ENCODE data around the gene OR9A4. TPM values are rescaled to one million over a fixed set of nuclear protein-coding genes. Genes with fewer than 3 reads are reported as not detected.

The OR9A4 gene
- total and polyA plus RNA-seq, 10 of the 15 experiments (the other 5 are each of a cell fraction or from before 2014, with no cell fraction given): not detected

DNA sequence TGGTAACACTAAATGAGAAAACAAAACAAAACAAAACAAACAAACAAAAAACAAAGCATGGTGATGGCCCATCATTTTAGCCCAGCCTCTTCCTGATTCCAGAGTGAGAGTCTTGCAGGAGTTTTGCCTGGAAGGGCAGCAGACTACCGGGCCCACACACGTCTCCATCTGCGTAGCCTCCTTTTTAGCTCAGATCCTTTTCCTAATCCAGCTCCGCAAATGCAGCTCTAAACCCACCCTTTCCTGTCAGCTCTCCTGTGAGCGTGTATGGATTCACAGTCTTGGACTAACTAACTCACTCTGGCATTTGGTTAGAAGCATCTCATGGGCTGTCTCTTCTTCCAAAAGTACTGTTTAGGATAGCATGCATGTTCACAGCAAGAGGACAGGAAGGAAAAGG is 14.0 kb downstream of the OR9A4 start:
- TF ChIP-seq ATF7 (IDR thresholded peaks at IDR 0.05; ENCODE audit: low read depth) (no peak), ZZZ3 (IDR thresholded peaks at IDR 0.05; ENCODE audit: control insufficient read depth, insufficient read length, low read depth) (no peak), TARDBP (IDR thresholded peaks at IDR 0.05; ENCODE audit: borderline replicate concordance) (no peak), BCLAF1 (IDR thresholded peaks at IDR 0.05) (no peak), ASH2L (IDR thresholded peaks at IDR 0.05; ENCODE audit: borderline replicate concordance, low read depth) (no peak), JUNB (IDR thresholded peaks at IDR 0.05) (no peak), ZBED1 (IDR thresholded peaks at IDR 0.05; ENCODE audit: borderline replicate concordance) (no peak)
- ATAC-seq (no peak), FAIRE-seq (no peak), DNase-seq (ENCODE audit: low read depth, low spot score) (no peak)
- intact Hi-C loops (cut with micrococcal nuclease; ENCODE audit: unreplicated experiment) (no loop called here), in situ Hi-C loops (cut with MboI) (no loop called here)
- ChIA-PET SMC1A (ENCODE audit: uncharacterized antibody, unreplicated experiment) (no interaction called here), CTCF (interaction anchor here (0.6 to 0.7 kb wide), 2 partner anchors 224 to 1041 kb away, joined by 3 read pairs; no protein-coding TSS in a partner anchor), POLR2A (no interaction called here), RAD21 (ENCODE audit: unreplicated experiment) (no interaction called here)
- H3K27ac ChIP-seq (ENCODE audit: control insufficient read depth, insufficient read depth): no peak overlapping the region
- no peaks in the 10 kb centered on the region for H3K27me3 ChIP-seq (replicated peaks in 1 of 2; ENCODE audit: control insufficient read depth in 2 of 2, insufficient read depth in 2 of 2, low read length in 1 of 2)
- BruUV-seq (replicated peaks): no TSS peak
- no peak overlapping the region for H3K4me3 ChIP-seq
- WGBS (ENCODE audit: insufficient coverage, insufficient replicate concordance, low lambda C conversion rate, missing lambda C conversion rate): 43% methylated on average over 5 of the region's 5 CpGs
- no peaks in the 10 kb centered on the region for H3K4me1 ChIP-seq (ENCODE audit: control insufficient read depth, insufficient read depth, low read length)
- H4K20me1 ChIP-seq (ENCODE audit: control insufficient read depth, insufficient read depth): no peaks in the 10 kb centered on the region
- no peak overlapping the region for H2AFZ ChIP-seq (ENCODE audit: control insufficient read depth, low read depth, low read length)
- H3K9me3 ChIP-seq (replicated peaks; ENCODE audit: control insufficient read depth, insufficient read depth, low read length): no peaks in the 10 kb centered on the region
- no peaks in the 10 kb centered on the region for H3K79me2 ChIP-seq (ENCODE audit: control insufficient read depth, insufficient read depth, low read length)
- no peak overlapping the region for H3K9ac ChIP-seq (ENCODE audit: control insufficient read depth, insufficient read depth, low read length)
- H3K36me3 ChIP-seq (ENCODE audit: control insufficient read depth in 2 of 2, insufficient read depth in 2 of 2, low read length in 1 of 2): no peaks in the 10 kb centered on the region
- H3K4me2 ChIP-seq (ENCODE audit: control insufficient read depth, insufficient read depth): no peak overlapping the region

All from GM12878 (cell line).